Glutamatergic neuron (in vitro differentiated cells): ENCODE results near the gene CCDC112. TPM values are rescaled to one million over a fixed set of nuclear protein-coding genes. Genes with fewer than 3 reads are reported as not detected.
"Not testable (repeated sequence)": the region's sequence is repeated elsewhere in the genome, so short reads cannot be mapped to it uniquely, and the experiment has no call there.

Experiments
- DNase-seq: peaks from one replicate; pipeline ENCODE4 v3.0.0; 2022
- H3K27ac Mint-ChIP-seq: one replicate; pipeline ENCODE4 v1.8.0; 2020; ENCODE audit warnings: mild to moderate bottlenecking, mixed read lengths, inconsistent platforms; ENCODE audit not compliant: unreplicated experiment
- H3K27me3 Mint-ChIP-seq: one replicate; pipeline ENCODE4 v1.8.0; 2020; ENCODE audit warnings: mild to moderate bottlenecking, moderate library complexity, mixed read lengths, inconsistent platforms; ENCODE audit not compliant: unreplicated experiment
- H3K36me3 Mint-ChIP-seq: one replicate; pipeline ENCODE4 v1.8.0; 2020; ENCODE audit warnings: mild to moderate bottlenecking, mixed read lengths, inconsistent platforms; ENCODE audit not compliant: unreplicated experiment
- H3K4me1 Mint-ChIP-seq: one replicate; pipeline ENCODE4 v1.8.0; 2020; ENCODE audit warnings: mild to moderate bottlenecking, low read depth, mixed read lengths, inconsistent platforms; ENCODE audit not compliant: unreplicated experiment
- H3K4me3 Mint-ChIP-seq: one replicate; pipeline ENCODE4 v1.8.0; 2020; ENCODE audit warnings: mild to moderate bottlenecking, mixed read lengths, inconsistent platforms; ENCODE audit not compliant: unreplicated experiment
- H3K9me3 Mint-ChIP-seq: one replicate; pipeline ENCODE4 v1.8.0; 2020; ENCODE audit warnings: mild to moderate bottlenecking, moderate library complexity, mixed read lengths, inconsistent platforms; ENCODE audit not compliant: unreplicated experiment
- CTCF ChIP-seq: fragments of 200-600 bp; sonication (generic); IDR thresholded peaks from one replicate; pipeline ENCODE4 v1.5.0; 2021; ENCODE audit not compliant: partially characterized antibody, unreplicated experiment
- total RNA-seq: library from RNA; stranded (reverse); fragmentation: NEBNext Ultra II Directional; extraction: Animal tissue kit (Norgen Biotek cat#: 25700); gene quantifications from one replicate; pipeline ENCODE4 v1.2.1, GENCODE V29; 2021; ENCODE audit not compliant: unreplicated experiment

CCDC112 gene
- total RNA-seq, 1 donor from 2014 or later, result 53.7 TPM

GRCh38 chr5:115262011-115262320, 34.5 kb downstream of the CCDC112 start:
- Mint-ChIP-seq H3K4me1 (peaks cover 9% of the 10 kb centered on the region), H3K4me3 (peak overlapping the region; percentile 91), H3K9me3 (peaks cover 8% of the 10 kb centered on the region), H3K36me3 (no peaks in the 10 kb centered on the region), H3K27ac (peak overlapping the region; percentile 91), H3K27me3 (peaks cover 6% of the 10 kb centered on the region)
- no peak for DNase-seq
- TF ChIP-seq CTCF, result no peak

GRCh38 chr5:115260248-115260647, 36.2 kb downstream of the CCDC112 start:
- no peaks in the 10 kb centered on the region for H3K36me3 Mint-ChIP-seq
- peaks cover 9% of the 10 kb centered on the region for H3K4me1 Mint-ChIP-seq
- no peak overlapping the region for H3K4me3 Mint-ChIP-seq
- TF ChIP-seq CTCF, result no peak
- DNase-seq, result no peak
- no peak overlapping the region for H3K27ac Mint-ChIP-seq
- H3K9me3 Mint-ChIP-seq, result peaks cover 8% of the 10 kb centered on the region
- H3K27me3 Mint-ChIP-seq, result peaks cover 6% of the 10 kb centered on the region

- peaks cover 3% of the 10 kb centered on the region for H3K4me1 Mint-ChIP-seq
- no peak overlapping the region for H3K4me3 Mint-ChIP-seq
- H3K9me3 Mint-ChIP-seq, result peaks cover 3% of the 10 kb centered on the region
- H3K27me3 Mint-ChIP-seq, result peaks cover 2% of the 10 kb centered on the region
- H3K36me3 Mint-ChIP-seq, result no peaks in the 10 kb centered on the region
- no peak overlapping the region for H3K27ac Mint-ChIP-seq
- TF ChIP-seq CTCF, result no peak
- DNase-seq, result no peak
These were observed 38.5 kb downstream of the CCDC112 start for GRCh38 chr5:115257981-115258380.

- H3K4me3 Mint-ChIP-seq, H3K36me3 Mint-ChIP-seq, H3K9me3 Mint-ChIP-seq, H3K27me3 Mint-ChIP-seq, H3K4me1 Mint-ChIP-seq, H3K27ac Mint-ChIP-seq, DNase-seq: not testable (repeated sequence)
These were observed 47.1 kb downstream of the CCDC112 start for GRCh38 chr5:115249379-115249778.

- Mint-ChIP-seq H3K4me1 (no peaks in the 10 kb centered on the region), H3K9me3 (no peaks in the 10 kb centered on the region), H3K4me3 (no peak overlapping the region), H3K27ac (no peak overlapping the region), H3K36me3 (no peaks in the 10 kb centered on the region), H3K27me3 (no peaks in the 10 kb centered on the region)
- no peak for DNase-seq
- TF ChIP-seq CTCF, result peak; percentile 75
These were observed 50.0 kb downstream of the CCDC112 start for GRCh38 chr5:115246361-115246991.
